HG02852 (cell line): ENCODE results near the gene DNAJA2.

ENCODE experiments used
- ATAC-seq: cut with Tn5 transposase; IDR thresholded peaks from one replicate; pipeline ENCODE4 v1.9.1; 2021; ENCODE audit warnings: mild to moderate bottlenecking, moderate library complexity; ENCODE audit not compliant: unreplicated experiment

The DNAJA2 gene

DNA sequence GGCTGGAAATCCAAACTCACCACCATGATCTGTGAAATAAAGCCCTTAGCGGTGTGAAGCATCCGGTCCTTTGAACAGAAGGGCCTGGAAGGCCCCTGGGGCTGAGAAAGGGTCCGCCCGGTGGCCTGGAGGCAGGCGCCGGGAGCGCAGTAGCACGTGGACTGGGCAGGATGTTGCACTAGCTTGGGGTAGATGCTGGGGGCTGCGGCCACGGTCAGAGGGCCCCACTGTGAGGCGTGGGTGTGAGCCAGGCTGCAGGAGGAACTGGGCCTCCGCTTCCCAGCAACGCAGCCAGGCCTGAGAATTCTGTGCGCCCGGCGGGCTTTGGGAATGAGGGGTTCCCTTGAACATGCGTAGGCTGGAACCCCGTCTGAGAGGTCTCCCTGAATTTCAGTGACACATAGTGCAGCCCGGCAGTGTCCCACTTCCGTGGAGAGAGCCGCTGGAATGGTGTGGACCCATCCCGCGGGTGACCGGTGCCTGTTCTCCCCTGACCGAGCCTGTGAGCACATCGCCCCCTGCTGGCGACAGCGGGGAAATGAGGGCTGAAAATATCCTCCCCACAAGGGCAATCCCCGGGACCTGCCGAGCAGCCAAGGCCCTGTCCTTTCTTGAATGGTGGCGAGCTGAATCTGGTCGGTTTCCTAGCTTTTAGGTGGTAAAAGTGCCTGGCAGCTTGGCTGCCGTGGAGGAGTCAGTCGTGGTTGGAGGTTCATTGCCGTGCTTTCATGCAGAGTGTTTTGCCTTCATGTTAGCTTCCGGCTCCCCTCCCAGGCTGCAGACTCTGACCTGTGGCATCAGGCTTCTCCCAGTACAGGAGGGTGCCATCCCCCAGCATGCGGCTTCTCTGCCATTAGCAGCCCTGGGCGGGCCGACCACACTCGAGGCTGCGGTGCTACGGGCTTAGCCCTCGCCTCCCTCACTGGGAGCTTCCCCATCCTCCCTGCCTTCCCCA lies 43.8 kb downstream of the DNAJA2 start:
- ATAC-seq = peak; percentile 65

DNA sequence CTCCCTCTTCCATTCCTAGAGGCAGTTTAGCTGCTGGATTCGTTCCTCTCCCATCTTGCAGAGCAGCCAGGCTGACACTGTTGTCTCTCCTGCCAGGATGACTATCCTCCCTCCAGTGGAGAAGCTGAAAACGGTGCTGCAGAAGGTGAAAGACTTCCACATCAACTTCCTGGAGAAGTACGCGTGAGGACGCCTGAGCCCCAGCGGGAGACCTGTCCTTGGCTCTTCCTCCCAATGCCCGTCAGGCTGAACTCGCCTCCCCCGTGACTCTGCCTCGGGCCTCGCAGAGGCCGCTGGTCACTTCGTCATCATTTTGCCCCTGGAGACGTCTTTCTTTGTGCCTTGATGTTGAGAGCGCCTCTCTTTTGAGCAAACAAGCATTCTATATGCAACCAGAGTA lies 44.7 kb downstream of the DNAJA2 start:
- ATAC-seq = no peak

DNA sequence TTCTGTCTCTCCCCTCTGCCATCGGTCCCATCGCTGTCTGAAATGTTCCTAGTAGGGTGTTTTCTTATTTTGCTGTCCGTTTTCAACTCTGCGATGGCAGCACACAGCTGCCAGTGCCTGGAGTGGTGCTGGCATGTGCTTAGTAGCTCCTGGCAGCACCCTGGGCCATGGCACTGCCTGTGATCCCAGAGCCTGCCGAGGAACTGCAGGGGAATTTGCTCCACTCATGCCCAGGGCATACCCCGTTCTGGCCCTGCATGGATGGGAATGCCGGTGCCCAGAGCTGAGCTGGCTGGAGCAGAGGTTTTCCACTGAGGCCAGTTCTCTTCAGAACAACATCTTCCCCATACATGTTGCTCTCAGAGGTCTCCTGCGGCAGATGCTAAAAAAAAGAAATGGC lies 46.2 kb downstream of the DNAJA2 start:
- no peak for ATAC-seq

DNA sequence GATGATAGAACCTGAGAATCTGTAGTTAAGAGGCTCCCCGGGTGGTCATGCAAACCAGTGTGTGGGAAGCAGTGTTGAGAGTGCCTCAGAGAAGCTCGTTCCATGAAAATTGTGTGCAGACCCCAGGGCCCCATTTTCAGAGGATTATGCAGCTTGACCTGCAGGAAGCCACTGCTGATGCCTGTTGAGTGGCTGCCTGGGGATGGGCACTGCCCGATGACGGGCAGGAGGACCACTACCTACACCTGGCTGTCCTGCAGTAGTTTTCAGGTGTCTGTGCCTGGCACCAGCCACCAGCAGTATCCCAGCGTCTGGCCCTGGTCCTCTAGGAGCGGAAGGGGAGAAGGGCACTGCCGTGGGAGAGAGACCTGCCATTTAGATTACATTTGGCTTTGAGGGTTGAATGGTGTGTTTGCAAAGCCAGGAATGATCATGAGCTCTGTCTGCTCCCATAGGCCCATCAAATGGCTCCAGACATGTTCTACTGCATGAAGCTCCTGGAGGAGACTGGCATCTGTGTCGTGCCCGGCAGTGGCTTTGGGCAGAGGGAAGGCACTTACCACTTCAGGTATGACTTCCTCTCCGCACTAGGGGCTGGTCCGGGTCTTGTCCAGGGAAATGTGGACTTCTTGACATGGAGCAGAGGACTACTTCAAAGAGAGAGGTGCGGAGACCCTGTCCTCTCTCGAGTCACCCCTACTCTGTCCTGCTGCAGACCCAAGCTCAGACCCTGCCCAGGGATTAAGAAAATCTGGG lies 46.8 kb downstream of the DNAJA2 start:
- ATAC-seq = no peak

DNA sequence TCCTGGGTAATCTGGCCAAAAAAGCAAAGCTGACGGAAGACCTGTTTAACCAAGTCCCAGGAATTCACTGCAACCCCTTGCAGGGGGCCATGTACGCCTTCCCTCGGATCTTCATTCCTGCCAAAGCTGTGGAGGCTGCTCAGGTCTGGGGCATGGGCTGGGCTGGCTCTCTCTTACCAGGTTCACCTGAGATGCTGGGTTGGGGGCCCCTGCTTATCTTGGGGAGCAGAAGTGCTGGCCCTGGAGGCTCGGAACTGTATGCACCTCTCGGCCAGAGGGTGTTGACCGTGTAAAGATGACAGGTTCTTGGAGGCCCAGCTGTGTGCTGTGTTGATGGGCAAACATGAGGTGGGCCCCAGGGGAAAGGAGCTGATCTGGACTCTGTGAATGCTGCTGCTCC lies 49.1 kb downstream of the DNAJA2 start:
- no peak for ATAC-seq

DNA sequence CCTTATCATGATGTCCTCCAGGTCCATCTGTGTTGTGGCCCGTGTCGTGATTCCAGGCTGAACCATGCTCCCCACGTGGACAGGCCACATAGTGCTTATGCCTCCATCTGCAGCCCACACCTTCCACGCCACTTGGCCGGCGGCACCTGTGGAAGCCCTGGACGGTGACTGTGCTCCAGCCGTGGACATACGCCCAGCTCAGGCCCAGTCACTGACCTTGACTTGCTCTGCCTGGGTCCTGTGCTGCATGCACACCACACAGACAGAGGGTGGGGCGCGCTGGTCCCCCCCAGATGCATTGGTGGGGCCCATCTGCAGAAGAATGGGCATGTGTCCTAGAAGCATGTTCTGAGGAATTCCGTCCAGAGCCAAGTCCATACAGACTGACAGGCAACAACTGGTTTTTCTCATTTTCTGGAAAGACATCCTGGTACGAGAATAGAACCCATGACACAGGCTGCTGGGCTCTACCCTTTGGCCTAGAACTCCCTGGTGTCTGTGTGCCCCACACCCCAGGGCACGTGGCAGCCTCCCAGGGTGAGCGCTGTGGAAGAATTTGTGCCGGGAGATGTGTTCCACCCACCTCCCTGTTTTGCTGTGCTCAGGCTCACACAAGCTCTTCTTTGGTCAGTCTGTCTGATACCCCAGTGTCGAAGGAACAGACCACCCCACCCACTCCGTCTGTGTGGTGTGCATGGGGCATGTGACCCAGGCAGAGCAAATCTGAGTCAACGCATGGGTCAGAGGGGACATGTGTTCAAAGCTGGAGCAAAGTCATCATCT lies 49.8 kb downstream of the DNAJA2 start:
- no peak for ATAC-seq

DNA sequence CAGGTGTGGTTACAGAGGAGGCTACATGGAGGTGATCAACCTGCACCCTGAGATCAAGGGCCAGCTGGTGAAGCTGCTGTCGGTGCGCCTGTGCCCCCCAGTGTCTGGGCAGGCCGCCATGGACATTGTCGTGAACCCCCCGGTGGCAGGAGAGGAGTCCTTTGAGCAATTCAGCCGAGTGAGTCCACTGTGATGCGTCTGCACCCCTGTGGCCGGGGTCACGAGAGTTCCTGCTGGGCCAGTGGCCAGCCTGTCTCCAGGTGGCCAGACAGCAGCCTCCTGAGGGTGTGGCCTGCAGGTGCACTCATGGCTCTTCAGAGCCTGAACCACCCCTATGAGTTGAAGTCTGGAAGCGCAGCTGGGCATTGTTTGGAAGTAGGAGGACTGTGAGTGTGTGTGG lies 51.2 kb downstream of the DNAJA2 start:
- no peak for ATAC-seq

DNA sequence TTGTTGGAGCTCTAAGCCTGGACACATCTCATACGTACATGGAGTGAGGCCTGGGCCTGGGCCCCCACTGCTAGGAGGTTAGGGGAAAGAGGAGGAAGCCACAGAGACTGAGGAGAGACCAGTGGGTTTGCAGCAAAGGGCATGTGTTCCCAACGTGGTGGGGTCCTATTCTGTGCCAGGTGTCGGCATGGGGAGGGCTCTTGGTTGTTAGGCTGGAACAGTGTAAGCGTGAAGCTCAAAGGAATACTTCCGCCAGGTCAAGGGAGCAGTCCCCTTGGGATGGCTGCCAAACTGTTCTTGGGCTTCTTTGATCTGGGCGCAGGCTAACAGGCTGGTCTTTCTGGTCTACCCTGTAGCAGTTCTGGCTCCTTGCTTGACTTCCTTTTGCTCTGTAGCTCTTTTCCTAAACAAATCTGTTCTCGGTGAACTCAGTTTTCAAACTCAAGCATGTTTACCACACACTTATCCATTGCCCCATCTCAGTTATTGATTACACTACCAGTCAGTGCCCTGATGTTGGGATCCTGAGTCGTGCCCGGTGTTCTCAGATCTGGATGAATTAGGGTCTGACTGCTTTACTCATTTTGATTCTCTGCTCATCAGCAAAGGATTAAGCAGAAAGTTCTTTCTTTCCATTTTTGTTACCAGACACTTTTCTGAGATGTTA lies 52.9 kb downstream of the DNAJA2 start:
- ATAC-seq = no peak

DNA sequence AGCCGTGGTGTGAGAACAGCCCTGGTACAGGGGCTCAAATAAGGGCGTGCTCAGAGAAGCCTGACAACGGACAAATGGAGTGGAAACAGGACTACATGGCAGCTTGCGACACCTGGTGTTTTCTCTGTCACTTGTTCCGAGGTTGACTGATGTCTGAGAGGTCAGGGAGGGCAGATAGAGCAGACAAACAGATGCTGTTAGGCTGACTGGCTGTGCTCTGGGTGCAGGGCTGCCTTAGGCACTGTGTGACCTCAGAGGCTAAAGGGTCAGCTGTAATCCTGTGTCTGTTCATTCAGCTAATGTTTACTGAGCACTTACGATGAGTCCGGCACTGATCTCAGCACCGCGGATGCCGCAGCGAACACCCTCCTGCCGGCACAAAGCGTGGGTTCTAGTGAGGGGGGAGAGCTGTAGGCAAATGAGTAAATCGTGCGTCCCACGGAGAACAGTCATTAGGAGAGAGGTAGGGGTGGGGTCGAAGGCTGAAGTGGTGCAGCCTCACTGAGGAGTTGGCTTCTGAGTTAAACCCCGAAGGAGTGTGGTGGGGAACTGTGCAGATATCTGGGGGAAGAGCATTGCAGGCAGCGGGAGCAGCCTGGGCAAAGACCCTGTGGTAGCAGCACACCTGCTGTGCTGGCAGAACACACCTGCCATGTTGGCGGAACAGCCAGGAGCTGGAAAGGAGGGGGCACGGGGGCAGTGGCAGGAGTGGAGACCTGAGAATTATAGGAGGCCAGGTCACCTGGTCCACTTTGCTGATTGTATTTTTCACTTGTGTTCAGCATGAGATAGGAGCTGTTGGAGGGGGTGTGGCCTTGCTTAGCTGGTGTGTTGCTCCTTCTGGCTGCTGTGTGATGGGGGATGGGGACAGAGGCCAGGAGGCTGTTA lies 54.3 kb downstream of the DNAJA2 start:
- ATAC-seq = peak; percentile 88

DNA sequence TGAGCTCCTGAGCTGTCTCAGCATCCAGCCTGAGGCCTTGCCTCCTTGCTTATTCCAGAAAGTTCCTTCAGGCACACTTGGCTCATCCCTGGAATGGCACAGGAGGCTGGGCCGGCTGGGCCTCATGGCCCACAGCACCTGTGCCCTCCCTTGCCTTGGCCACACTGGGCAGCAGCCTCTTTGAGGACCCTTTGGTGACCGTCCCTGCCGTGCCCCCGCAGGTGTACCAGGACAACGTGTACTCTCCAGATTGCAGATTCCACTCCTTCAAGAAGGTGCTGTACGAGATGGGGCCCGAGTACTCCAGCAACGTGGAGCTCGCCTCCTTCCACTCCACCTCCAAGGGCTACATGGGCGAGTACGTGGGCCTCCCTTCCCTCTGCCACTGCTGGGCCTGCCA lies 55.1 kb downstream of the DNAJA2 start:
- no peak for ATAC-seq

DNA sequence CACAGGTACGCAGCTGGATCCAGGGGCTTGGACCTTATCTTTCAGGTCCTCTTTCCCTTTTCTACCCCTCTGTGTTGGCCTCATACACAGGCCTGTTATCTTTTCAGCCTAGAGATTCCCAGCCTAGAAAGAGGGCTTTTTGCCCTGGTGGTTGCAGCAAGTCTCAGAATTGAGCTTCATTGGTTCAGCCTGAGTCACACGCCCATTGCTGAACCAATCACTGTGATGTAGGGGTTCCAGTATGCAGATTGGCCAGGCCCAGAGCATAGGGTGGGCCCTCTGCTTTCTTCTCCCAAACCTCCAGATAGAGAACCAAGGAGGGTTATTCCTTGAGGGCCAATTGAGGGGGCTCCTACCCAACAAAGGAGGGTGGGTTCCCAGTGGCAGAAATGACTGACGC lies 56.5 kb downstream of the DNAJA2 start:
- ATAC-seq = no peak

DNA sequence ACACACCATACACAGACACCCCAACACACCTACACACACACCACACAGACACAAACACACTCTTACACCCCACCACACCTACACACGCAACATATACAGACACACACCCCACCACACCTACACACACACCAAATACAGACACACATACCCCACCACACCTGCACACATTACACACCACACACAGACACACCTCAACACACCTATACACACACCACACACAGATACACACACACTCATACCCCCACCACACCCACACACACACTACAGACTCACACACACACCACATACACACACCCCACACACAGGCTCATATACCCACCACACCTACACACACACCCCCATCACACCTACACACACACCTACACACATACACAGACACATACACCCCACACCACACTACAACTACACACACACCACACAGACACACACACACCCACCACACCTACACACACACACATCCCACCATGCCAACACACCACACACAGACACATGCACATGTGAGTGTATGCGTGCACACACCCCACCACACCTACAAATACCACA lies 57.9 kb downstream of the DNAJA2 start:
- ATAC-seq = no peak

DNA sequence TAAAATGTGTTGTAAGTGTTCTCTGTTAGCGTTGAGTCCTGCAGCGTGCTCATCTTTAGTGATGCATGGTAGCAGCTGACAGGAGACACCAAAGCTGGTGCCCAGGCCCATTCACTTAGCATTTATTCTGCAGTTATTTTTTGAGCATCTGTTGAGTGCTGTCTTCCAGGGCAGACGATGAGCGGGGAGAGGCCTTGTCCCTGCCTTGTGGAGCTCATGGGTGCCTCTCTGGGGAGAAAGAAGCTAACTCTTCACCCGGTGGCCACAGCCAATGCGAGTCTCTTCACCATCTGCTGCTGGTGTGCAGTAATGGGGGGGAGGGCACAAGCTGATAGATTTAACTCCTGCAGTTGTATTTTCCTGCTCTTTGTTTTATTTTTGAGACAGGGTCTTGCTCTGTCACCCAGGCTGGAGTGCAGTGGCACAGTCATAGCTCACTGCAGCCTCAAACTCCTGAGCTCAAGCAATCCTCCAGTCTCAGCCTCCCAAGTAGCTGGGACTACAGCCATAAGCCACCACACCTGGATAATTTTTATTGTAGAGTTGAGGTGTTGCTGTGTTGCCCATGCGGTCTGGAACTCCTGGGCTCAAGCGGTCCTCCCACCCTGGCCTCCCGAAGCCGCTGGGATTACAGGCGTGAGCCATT lies 58.8 kb downstream of the DNAJA2 start:
- no peak for ATAC-seq

DNA sequence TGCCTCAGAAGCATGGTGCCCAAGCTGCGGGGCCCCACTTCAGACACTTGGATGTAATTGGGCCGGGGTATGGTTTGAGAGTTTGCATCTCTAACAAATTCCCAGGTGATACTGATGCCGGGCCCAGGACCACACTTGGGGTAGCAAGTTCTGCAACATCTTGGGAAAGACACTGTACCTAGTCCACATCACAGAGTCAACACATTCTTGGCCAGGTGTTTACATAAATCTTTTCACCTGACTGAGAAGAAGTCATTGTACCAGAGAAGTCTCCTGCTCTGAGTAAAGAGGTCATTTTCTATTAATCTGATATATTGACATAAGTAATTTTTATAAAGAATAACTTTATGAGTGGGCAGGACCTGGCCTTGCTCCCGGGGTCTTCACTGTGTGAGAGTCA lies 61.8 kb downstream of the DNAJA2 start:
- peak; percentile 12 for ATAC-seq

DNA sequence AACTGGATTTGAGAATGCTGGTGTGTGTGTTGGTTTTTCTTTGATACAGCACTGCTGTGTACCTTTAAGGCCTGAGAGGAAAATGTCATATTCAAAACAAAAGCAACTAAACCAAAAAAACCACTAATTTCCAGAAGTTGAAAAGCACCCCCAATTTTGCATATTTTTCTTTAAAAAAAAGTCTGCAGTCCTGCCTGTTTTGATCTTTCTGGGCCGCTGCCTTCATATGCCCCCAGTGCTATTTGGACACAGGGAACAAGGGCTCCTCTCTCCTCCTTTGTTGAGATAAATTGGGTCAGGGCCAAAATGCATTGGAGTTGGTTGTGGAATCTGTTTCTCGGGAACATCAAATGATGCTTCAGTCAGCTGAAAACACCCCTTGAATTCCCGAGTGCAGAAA lies 62.4 kb downstream of the DNAJA2 start:
- peak; percentile 73 for ATAC-seq

DNA sequence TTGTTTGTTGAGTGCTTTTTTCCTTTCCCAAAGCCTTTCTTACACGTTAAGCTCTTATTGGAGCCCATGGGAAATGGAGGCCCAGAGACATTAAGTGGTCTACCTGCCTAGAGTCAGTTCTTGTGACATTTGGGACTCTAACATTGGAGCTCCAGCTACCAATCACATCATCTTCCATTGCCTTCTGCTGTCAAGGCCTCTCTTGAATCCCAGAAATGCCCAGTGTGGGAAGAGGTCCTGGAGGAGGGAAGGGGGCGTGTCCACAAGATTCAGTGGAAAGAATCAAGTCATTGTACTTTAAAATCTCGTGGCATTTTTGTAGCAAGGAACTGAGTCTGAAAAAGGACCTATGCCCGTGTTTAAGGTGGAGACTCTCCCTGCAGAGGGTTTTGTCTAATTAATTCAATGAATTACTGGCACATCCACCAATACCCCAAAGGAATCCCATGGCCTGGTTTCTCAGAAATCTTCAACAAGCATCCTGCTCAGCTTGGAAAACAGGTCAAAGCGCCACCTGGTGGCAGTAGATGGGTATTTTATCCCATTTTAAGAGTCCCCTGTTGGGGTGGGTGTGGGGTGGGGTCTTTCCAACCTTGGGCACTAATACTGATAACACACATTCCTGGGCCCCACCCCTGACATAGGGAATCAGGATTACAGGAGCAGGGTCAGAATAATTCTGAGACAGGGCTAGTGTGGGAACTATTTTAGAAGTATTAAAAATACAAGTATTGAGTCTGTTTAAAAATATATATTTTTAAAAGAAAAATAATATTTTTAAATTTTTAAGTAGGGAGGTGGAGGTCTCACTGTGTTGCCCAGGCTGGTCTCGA lies 64.7 kb downstream of the DNAJA2 start:
- no peak for ATAC-seq

DNA sequence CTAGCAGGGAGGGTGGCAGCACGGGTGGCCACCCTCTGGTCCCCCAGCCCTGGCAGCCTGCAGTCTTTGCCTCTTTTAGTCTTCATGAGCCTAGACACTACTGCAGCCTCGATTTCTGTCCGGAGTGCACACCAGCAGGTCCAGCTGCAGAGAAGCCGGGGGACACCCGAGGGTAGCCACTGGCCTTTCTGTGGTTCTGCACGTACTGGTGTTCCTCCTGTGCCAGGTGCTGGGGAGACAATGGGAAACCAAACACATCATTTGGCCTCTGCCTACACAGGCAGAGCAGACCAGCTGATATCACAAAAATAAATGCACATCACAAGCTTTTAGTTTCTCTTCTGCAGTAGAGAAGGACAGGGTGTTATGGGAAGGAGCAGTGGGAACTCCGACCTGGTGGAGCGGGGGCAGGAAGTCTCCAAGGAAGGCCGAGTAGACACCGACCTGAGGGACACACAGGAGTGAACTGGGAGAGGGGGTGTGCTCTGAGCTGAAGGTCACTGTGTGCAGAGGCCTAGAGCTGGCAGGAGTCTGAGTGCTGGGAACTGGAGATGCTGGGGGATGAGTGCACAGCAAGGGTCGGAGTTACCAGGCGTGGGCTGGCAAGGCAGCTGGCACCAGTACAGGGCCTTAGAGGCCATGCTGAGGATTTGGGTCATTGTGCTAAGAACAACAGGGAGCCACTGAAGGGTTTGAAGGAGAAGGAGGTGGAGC lies 66.3 kb downstream of the DNAJA2 start:
- ATAC-seq = no peak
